ENCODE results near the gene ARHGAP33.
"Not testable (repeated sequence)": the region's sequence is repeated elsewhere in the genome, so short reads cannot be mapped to it uniquely, and the experiment has no call there.

The ARHGAP33 gene

GRCh38 chr19:35756377-35757230 lies 18.8 kb upstream of the ARHGAP33 start, which contains the start of gene HSPB6:
Gene HSPB6, minus strand, starts transcription at chr19:35757029. Its CDS starts 21 bp downstream, at chr19:35757008.
- no peak for DNase-seq

GRCh38 chr19:35757231-35757748 lies 18.1 kb upstream of the ARHGAP33 start:
- peak; percentile 42 to 46 for DNase-seq

- peak; percentile 97 to 98 for DNase-seq
Measured at GRCh38 chr19:35757749-35758608, 17.4 kb upstream of the ARHGAP33 start, which contains the start of gene PROSER3. Gene PROSER3, plus strand, starts transcription at chr19:35758176. Its CDS starts 40 bp downstream, at chr19:35758216.

- no peak for DNase-seq
Measured at GRCh38 chr19:35759697-35760096, 15.7 kb upstream of the ARHGAP33 start.

- DNase-seq, result no peak
Measured at GRCh38 chr19:35760711-35761349, 14.5 kb upstream of the ARHGAP33 start.

GRCh38 chr19:35764432-35765315 lies 10.7 kb upstream of the ARHGAP33 start:
- DNase-seq, result no peak

- DNase-seq, result no peak
Measured at GRCh38 chr19:35766571-35767104, 8.7 kb upstream of the ARHGAP33 start.

- DNase-seq, result no peak
Measured at GRCh38 chr19:35767288-35768081, 7.9 kb upstream of the ARHGAP33 start.

GRCh38 chr19:35768082-35768421 lies 7.3 kb upstream of the ARHGAP33 start:
- DNase-seq, result no peak

GRCh38 chr19:35772362-35772761 lies 3.0 kb upstream of the ARHGAP33 start:
- not testable (repeated sequence) for DNase-seq

GRCh38 chr19:35773020-35773806 lies 2.2 kb upstream of the ARHGAP33 start:
- no peak for DNase-seq

- no peak for DNase-seq
Measured at GRCh38 chr19:35774274-35775045, 904 bp upstream of the ARHGAP33 start.

- DNase-seq, result no peak
Measured at GRCh38 chr19:35775046-35775297, 392 bp upstream of the ARHGAP33 start.

GRCh38 chr19:35776102-35776788 lies 881 bp downstream of the ARHGAP33 start:
- DNase-seq, result no peak

GRCh38 chr19:35777086-35777841 lies 1.9 kb downstream of the ARHGAP33 start:
- DNase-seq, result no peak

GRCh38 chr19:35777961-35778360 lies 2.6 kb downstream of the ARHGAP33 start:
- DNase-seq, result no peak

- no peak for DNase-seq
Measured at GRCh38 chr19:35779033-35779432, 3.7 kb downstream of the ARHGAP33 start.

GRCh38 chr19:35780058-35780457 lies 4.7 kb downstream of the ARHGAP33 start:
- DNase-seq, result no peak
